HG02885 (cell line): ENCODE measurements around the gene MEIS2.
A peak's percentile ranks its signal among the peaks of the same experiment; 100 is the strongest.

ENCODE experiments used
- ATAC-seq: cut with Tn5 transposase; IDR thresholded peaks from one replicate; pipeline ENCODE4 v1.9.1; 2021; ENCODE audit warnings: mild to moderate bottlenecking; ENCODE audit not compliant: unreplicated experiment, poor library complexity

The MEIS2 gene

DNA sequence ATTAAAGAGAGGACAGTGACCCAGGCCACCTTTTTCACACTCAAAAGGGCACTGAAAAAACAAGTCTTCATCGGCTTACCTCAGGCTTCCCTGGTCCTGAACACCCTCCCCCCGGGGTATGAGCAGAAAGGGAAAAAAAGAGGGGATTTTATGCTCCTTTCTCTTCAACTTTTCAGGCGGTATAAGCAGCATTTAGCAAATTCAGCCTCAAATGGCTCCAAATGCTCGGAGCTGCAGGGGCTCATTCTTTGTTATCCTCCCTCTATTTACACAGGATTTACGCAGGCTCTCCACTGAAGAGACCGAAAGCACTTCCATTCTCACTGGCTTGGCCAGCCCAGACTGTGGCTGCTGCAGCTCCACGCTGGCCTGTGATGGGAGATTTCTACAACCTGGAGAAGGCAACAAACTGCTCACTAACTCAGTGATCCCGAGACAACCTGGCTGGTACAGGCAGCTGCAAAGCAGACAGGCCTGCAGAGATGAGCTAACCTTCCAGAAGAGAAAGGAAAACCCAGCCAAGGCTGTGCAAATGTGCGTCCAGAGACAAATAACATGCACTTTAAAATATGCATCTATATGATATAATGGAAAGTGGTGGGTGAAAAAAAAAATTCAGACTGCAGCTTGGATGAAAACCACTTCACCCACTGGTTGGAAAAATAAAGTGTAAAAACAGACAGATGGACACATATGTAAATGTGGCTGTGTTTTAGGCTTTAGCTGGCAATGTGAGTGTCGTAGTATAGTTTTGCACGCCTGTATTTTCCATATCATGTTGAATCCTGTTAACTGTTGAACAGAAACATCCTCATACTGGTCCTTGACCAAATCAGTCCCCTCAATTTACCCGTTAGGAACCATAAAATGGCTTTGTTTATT, 54.2 kb downstream of the MEIS2 start:
- no peak for ATAC-seq

DNA sequence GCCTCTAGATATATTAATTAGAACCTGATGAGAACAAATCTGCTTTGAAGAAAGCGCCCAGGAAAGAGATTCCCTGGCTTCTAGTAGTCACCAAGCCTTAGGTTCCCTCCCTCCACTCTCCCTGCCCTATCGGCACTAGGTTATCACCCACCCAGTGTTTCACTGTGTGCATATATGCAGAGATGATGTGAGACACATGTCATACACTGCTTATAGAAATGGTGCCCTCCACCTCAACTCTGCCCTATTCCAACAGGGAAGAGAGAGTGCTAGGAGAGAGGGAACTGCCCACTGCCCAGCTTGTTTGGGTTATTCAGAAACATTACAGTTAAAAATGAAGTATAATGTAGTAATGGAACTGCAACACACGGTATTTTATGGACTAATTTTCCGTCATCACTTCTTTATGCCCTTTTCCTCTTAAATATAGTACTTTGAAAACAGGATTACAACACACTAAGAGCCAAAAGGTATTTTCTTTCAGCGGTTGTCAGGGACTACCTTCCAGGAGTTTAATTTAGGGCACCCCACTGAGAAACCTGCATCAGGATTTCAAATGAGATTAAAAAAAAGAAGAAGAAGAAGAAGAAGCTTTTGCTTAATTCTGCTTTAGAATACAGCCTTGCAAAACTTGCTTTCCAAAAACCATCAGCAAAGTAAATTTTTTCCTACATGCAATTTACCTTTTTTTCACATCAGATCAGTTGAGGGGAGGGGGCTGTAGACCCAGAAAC, 55.3 kb downstream of the MEIS2 start:
- no peak for ATAC-seq

DNA sequence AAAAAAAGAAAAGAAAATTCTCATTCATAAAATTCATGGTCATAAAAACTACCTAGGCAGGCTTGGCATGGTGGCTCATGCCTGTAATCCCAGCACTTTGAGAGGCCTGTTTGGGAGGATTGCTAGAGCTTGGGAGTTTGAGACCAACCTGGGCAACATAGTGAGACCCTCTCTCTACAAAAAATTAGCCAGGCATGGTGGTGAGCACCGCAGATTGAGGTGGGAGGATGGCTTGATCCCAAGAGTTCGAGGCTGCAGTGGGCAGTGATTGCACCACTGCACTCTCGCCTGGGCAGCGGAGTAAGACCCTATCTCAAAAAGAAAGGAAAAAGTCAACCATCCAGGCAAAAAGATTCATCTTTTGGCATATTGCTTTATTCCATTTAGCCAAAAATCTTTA, 58.5 kb downstream of the MEIS2 start:
- ATAC-seq = no peak

DNA sequence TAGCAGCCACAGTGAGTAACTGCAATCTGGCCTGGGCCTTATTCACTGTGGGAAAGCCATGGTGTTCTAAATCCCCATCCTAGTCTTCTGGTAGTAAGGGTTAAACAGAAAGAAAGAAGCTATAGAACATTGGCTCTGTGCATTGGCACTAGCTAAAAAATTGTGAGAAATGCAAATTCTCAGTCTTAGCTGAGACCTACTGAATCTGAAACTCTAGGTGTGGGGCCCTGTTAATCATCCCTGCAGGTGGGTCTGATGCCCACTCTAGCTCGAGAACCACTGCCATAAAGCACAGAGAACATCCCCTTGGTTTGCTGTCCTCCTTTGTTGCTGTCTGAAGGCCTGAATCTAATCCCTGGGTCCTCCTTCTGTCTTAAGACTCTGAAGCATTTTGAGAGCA, 59.3 kb downstream of the MEIS2 start:
- ATAC-seq = no peak

DNA sequence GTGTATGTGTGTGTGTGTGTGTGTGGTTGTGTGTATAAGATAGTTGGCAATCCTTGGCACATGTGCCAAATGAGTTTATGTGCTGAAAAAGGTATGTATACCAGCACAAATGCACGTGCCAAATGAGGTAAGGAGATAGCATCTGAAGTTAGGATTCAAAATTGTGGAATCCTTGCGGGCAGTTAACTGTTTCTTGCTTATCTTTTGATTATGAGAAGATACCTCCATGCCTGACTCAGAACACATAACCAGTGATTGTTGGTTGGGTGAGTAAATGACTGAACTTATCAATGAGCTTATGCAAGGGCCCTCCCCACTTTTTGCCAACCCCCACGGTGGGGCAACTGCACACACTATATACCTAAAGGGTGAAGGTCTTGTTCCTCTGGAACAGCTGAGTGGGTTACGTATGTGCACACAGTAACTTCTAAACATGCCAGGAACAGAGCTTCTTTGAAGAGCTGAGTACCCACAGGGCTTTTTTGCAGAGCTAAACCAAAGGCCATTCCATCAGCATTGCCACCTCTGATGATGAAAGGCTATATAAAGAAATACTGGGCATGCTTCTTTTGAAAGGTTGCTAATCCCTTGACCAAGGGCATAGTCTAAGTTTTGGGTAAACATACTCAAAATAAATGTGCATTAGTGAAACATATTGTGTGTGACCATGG, 60.1 kb downstream of the MEIS2 start:
- ATAC-seq = no peak

DNA sequence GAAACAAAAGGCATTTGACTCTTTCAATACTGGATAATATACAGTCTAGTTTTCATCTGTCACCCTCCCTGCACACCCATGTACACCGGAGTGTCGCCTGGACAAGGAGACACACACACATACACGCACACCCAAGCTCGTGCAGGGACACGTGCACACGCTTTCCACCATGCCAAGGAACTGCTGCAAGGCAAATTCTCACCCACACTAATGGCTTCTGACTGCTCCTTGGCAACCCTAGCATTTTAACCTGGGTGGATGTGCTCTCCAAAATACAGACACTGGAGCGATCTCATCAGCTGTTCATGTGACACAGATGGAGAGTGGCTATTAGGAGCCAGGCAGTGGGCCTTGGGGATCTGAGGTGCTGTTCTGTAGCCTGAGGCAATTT, 61.6 kb downstream of the MEIS2 start:
- ATAC-seq = no peak

DNA sequence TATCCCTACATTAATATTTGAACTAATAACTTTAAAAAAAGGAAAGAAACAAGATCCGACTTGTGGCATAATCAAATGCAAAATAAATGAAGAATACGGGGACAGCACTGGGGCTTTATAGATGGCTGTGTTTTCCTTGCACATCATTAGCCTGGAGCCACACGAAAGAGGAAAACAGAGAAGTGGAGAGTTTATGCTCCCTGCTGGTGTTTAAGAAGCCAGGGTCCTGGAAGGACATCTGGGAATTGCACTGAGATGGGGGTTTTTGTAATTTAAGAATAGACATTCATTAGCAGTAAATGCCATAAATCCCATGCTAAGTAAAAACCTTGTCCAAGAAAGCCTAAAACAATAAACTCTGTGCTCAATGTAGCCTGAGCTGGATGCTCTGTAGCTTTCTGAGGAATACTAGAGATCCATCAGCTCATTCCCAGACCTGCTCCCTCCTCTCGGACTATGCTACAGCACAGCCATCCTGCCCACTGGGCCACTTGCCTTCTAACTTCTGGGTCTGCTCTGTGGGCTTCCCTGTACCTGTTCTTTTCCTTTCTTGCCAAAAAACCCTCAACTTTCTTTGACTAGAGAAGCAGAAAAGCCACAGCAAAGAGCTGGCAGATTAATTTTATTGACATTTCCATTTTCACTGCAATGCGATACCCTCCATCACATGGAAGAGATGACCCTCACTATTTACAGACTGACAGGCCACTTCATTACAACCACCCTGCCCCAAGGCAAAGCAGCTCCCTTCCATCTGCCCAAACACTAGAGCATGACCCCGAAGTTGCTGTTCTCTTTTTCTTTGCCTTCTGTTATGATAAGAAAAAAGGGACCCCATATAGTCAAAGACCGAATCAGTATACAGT, 62.3 kb downstream of the MEIS2 start:
- no peak for ATAC-seq

DNA sequence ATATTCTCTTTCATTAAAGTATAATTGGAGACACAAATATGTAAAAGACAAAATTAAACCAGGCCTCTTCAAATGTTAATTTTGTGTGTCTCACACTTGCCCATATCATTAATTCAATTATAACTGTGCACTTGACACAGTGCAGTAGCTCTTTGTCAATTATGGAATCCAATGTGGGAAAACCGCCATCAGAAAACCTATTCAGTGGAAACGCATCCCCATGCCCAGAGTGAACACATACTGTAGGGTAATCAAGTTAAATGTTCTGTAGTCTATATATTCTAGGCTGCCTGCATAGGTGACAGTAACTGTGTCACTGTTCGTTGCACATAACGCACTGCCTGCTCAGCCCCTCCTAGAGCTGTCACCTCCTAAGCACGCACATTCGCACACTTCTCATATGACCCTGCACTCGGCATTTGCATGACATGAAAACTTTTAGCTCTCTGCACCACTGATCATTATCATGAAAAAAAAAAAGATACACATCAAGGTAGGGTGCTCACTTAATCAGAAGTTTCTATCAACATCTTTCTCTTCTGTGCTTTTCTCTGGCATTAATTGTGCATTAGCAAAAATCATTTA, 63.2 kb downstream of the MEIS2 start:
- no peak for ATAC-seq

DNA sequence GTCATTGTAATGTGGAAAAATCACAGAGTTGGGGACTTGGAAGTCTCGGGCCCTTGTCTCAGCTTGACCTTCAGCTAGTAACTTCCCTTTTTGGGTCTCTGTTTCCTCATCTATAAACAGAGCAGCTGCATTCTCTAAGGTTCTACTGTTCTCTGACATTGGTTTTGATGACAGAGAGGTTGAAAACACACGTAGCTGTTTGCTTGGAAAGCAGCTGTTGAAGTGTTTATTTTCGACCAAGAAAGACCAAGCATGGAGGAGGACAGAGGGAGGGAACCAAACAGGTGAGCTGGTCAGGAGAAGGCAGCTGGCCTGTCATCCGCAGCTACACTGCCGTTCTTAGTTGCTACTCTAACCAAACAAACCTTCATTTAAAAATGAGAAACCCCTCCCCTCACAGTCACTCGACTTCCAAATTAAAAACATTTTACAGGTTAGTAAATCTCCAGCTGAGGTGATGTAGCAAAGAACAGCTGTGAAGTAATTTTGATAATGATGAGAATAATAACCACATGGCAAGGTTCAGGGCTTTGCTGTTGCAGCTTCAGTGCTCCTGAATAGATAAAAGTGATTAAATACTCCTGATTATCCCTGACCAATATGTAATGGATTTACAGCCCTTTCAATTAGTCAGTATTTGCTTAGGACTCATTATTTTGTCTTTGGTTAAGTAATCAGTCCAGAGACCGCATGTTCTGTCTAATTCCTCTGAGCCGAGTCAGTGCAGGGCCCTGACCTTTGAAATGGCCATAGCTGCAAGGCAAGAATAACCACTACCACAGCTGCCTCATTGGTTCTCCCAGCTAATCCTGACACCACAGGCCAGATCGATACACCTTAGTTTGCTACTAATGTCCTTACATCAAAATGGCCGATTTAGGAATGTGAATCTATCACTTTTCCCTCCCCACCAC, 65.3 kb downstream of the MEIS2 start:
- ATAC-seq = peak; percentile 52

DNA sequence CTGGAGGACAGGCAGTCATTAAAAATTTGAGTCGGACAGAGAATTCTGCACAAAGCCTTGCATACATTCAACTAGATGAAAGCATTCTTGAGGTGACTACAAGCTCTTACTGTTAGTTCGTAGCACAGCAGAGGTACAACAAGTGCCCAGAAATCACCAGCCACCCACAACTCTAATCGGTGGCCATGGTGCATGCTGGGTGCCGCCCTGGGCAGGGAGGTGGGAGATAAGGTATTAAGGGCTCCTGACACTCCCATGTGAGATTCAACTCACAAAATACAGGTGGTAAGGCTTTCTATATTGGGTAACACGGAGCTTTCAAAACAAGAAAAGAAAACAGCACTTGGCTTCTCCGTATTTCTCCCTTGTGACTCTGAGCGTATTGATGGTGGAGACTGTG, 66.0 kb downstream of the MEIS2 start:
- ATAC-seq = peak; percentile 19

DNA sequence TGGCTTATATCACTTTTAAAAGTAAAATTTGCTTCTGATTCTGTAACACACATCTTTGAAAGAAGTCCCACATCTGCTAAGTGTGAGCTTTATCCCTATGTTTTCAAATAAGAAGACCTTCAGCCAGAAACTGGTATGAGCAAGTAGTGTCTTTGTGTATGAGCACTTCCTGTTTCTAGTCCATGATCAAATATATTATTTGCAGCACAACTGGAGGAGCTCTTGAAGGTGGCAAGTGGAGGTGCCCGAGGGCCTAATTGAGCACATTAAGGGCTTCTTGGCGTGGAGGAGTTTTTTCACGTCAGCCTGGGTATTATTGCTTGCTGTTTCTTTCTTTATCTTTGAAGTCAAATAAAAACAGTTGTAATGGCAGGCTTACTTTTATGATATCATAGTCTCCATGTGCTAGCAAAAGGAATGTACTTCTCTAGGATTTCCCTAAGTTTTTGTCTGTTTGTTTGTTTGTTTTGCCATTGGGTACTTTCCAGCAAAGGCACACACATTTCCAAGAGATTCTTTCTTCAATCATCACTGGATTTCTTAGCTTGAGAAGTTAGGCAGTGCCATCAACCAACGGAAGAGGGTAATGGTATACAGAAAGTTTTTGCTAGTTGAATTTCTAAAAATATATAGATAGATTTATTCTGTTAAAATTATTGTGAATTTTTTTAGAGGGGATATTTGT, 68.1 kb downstream of the MEIS2 start:
- ATAC-seq = no peak

DNA sequence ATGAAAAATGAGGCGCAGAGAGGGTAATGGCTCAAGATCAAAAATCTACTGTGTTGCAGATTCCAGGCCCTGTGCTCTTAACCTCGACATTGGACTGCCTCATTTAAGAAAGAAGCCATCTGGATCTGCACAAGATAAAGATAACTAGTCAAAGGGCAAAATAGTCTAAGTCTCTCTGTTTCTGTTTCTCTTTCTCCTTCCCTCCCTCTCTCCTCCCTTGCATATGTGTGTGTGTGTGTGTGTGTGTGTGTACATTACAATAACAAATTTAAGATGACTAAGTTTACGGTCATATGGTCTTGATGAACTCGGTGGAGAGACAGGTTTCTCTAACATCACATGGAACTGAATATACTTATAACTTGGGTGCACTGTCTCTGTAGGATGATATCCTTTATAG, 69.2 kb downstream of the MEIS2 start:
- ATAC-seq = no peak

DNA sequence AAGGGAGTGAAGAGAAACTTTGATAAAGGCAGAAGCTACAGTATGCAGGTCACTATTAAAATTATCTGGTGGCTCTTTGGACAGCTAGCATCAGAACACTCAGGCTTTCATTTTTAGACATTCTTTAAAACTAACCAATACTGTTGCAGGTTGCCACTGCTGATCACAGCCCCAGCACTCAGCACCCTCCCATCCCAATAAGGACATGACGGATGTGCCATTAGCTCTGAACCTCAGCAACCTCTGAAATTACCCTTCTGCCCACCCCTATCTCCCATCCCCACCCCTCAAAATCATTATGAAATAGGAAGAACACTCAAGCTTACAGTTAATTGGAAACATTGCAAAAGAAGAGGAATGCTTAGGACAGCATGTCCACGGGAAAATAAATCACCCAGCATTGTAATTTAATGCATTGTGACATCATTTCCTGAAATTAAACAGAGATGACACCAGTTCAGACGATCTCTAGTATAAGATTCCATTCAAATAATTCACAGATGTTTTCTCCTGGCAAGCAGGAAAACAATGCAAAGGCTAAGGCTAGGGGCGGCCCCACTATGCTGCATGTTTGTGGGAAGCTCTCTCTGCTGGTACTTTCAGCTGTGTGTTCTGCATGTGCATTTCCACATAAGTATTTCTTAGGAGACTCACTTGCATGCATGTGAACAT, 71.6 kb downstream of the MEIS2 start:
- ATAC-seq = no peak

DNA sequence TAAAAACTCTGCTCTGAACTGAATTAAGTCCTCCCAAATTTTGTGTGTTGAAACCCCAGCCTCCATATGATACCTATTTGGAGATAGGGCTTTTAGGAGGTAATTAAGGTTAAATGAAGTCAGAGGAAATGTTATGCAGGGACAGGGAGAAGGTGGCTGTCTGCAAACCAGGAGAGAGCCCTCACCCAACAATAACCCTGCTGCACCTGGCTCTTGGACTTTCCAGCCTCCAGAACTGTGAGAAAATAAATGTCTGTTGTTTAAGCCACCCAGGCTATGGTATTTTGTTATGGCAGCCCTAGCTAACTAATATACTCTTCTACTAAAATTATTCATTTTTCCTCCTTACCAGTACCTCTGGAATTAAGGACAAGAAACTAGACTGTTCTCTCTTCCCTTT, 79.5 kb downstream of the MEIS2 start:
- ATAC-seq = no peak

DNA sequence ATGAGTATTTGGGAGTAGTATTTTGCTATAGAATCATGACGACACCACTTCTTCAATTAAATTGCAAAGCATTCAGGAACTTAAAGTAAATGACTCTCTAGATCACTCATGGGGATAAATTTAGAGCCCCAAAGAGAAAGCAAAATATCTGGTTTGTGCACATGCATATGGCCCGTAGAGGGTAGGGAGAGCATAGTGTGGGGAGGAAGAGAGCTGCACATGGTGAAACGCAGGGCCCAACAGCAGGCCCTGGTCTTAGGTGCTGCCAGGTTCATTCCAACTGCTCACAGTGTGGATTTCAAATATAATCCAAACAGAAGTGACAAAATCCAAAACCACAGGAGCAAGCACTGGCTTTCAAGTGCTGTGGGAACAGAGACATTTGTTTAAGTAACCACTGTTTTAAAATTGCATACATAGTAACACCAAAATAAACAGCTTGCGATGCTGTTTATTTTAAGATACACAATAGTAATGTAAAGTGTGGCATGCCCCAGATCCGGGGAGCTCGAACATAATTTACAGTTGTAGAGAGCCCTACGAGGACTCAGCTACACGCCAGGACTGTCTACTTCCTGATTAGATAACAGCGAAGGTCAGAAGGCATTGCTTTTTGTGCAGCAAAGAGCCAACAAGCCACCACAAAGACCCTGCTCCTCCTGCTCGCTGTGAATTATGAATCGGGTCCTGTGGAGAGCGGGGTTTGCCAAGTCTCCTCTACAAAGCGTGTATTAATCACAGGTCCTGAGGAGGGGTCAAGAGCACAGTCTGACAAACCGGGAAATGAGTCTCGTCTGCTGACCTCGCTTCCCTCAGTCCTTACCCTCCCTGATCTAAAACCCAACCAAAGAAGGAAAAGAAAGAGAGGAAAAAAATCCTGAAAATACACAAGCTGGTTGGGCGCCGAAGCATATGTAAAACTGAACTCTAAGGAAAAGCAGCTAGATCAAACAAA, 80.6 kb downstream of the MEIS2 start:
- ATAC-seq = no peak

DNA sequence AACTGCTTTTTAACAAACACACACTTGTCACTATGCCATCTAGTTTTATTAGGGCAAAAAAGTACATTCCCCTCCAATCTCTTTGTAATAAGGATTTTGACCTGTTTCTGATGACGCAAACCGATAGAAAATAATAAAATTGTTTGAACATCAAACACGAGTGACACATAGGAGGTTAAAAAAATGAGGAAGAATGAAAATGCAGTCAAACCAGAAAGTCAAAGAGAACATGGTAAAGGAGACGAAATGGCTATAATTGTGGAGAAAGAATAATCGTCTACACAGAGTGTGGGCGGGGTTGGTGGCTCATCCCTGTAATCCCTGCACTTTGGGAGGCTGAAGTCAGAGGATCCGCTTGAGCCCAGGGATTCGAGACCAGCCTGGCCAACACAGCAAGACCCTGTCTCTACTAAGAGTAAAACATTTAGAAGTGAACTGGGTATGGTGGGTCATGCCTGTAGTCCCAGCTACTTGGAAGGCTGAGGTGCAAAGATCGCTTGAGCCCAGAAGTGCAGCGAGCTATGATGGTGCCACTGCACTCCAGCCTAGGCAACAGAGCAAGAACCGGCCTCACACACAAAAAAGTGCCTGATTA, 83.2 kb downstream of the MEIS2 start:
- ATAC-seq = no peak
